NCI-H748 (cell line): ENCODE data around the gene MORN5.

Experiments
- DNase-seq: peaks from one replicate; lab custom pipeline; 2025; ENCODE audit not compliant: unreplicated experiment; lab: John Stamatoyannopoulos, UW

MORN5 gene

DNA sequence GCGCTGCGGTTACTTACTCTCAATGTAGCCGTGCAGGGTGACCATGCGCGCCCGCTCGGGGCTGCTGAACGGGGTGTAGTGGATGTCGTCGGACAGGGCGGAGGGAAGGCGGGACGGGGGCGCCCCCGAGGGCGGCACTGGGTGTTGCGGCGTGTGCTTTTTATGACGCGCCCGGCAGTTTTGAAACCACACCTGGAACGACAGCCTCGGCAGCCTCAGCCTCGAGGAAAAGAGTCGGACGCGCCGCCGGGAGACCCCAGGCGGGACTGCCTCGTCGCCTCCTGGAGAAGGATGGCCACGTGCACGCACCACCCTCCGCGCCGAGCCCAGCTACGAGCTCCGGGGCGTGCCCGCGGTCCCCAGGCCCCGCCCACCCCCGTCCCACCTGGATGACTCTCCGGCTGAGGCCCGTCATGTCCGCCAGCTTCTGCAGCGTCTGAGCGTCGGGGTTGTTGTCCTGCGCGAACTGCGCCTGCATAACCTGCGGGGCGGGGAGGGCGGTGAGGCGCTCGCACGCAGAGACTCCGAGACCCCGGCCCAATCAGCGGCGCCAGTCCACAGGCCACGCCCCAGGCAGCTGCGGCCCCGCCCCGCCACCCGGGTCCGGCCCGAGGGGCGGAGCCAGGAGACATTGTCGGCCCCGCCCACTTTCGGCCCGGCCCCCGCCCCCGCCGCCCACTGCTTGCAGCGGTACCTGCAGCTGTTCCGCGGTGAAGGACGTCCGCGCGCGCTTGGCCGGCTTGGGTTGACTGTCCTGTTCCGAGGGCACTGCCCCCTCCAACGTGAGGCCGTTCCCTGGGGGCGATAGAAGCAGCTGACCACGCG is 54.1 kb downstream of the MORN5 start:
- peak; percentile 97 for DNase-seq

DNA sequence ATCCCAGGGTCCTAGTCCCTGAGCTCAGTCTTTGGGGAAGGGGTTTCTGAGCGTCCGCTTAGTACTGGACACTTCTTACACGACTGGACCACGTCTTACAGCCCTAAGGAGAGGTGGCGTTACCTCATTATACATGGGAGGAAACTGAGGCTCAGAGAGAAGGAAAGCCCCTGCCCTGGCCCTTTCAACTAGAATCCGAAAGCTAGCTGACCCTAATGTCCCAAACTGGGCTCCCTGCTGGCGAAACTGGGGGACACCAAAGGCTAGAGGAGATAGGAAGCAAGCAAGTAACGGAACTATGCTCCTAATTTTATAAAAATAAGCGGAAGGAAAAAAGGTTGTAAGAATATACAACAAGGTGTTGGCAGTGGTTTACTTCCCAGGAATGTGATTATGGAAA is 54.8 kb downstream of the MORN5 start:
- DNase-seq, result no peak

DNA sequence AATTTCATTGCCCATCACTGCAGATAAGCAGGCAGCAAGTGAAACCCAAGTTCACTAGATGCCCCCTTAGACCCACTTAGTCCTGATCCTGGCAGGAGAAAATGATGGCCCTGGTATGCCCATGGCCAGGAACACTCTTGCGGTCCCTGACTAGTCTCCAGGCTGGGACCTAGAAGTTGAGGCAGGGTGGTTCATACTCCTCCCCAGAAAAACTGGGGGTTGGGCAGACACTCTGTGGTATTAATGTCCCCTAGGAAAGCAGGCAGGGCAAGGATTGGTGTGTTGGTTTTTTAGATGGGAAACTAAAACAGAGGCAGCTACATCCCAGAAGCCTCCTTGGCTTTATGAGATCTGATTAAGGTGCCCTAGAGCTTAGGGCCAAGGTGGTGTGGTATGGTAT is 56.0 kb downstream of the MORN5 start:
- no peak for DNase-seq

DNA sequence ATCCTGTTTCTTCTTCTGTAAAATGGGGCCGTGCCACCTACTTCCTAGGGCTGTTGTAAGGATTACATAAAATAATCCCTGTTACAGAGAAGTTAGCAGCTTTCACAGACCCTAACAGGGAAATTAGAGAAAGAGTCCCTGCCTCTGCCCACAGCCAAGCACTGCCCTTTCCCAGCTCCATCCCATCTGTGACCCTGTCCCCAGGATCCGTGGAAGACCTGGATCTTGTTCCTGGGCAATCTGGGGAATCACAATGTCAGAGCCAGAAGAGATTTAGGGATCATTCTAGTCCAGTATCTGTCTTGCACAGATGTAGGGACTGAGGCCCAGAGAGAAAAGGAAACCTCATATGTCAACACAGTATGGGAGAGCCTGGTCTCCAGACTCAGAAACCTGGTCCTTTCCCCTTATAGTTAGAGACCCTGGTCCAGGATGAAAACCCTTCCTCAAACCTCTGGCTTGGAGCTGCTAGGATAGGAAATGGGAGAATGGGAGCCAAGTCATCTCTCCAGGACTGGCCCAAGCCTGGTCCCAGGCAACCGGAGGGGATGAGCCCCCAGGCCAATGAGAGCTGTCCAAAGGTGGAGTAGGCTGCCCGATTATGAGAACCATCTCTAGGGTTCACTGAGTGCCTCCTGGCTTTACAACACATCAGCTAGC is 56.6 kb downstream of the MORN5 start:
- no peak for DNase-seq

DNA sequence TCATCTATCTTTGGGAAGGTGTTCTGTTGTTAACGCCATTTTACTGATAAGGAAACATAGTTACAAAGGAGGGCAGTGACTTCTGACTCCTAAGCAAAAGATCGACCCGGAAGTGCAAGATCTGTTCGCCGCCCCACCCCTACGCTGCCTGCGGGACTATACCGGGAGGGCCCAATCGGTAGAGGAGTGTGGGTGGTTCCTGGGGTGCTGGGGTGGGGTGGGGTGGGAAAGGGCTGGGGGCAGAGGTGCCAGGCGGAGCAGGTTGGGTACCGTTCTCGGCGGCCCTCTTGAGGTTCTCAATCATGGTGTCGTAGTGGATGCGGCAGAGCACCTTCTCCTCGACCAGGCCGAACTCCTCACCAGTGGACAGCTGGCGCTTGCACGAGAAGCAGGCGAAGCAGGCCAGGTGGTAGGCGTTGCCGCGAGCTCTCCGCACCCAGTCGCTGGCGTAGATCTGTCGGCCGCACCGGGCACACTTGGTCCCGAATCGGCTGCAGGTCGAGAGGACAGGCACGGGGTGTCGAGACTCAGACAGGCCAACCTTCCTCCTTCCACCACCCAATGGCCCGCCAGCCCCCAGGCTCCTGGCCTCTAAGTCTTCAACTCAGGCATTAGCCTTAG is 57.2 kb downstream of the MORN5 start:
- DNase-seq, result no peak

DNA sequence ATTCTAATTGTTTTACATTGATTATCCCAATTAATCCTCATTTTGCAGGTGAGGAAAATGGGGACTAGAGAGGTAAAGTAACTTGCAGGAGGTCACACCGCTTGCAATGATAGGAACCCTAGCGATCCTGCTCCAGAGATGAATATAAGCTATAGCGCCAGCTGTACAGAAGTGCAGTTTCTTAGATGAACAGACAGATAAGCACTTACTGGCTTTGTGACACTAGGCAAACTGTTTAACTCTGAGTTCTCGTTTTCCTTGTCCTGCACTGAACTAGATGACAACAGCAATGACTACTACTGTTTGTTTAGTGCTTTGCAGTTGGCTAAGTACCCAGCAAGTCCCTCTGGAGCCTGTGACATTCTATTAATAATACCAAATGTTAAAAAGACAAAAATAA is 57.9 kb downstream of the MORN5 start:
- no peak for DNase-seq

DNA sequence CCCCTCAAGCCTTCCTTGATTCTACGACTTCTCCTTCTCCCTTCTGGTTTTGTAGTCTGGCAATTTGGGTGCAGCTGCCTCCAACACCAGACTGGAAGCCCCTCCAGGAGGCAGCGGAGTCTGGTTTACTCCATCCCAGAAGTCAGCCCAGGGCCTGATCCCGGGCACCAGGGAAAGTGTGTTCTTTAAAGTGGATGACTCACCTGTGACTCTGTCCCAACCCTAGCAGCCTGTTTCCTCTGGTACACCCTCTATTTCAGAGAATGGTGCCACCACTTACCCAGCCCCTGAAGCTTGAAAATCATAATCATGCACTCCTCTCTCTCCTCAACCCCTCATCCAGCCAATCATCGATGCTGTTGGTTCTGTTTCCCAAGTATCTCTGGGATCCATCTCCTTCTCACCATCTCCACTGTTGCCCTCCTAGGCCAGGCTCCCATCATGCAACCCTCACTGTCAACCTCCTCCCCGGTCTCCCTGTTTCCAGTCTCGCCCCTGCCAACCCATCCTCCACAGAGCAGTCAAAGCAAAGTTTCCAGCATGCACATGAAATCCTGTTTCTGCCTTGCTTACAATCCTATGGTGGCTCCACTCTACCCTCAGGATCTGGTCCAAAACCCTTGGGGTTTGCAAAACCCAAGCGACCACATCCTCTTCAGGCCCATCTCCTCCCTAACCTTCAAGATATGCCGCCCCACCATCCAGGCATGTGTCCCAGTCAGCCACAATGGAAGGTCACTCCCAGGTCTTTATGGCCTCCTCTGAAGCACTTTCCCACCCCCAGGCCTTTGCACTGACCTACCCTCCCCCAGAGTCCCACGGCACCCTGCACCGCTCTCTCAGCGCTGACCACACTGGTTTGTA is 58.6 kb downstream of the MORN5 start:
- DNase-seq, result no peak

DNA sequence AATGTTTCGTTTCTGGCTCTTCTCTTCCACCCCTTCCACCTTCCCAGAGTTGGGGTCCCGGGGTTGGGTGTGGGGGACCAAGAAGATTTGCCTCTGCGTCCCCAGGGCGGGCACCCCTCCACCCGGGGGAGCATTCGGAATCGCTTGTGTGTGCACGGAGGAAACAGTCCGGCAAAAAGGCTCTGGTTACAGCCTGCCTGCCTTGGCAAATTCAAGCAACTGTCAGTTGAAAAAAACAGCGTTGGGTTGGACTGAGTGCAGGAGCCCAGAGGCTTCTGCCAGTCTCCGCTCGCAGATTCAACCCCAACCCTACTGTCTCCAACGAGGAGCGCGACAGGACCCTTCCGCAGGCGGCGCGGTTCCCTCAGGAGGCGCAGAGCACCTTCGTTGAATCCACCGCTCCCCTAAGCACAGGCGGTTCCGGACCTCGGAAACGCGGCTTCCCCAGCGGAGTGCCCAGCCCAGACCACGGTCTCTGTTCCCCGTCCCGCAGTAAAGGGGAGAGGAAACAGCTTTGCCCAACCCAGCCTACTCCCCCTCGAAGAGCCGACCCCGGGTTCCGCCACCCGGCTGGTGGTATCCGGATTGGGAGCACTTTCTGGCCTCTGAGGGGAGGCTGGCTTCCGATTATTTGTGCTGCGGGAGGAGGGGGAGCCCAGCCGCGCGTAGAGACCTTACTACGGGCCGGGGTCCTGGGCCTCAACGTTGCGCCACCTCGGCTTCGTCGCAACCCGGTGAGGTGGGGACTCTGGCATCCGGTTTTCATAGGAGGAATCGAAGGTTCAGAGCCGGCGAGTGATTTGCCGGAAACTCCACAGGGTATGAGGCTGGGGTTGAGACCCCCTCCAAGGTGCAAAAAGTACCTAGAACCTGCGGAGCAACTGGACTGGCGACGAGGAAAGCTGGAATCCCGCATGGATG is 59.5 kb downstream of the MORN5 start:
- DNase-seq, result no peak

DNA sequence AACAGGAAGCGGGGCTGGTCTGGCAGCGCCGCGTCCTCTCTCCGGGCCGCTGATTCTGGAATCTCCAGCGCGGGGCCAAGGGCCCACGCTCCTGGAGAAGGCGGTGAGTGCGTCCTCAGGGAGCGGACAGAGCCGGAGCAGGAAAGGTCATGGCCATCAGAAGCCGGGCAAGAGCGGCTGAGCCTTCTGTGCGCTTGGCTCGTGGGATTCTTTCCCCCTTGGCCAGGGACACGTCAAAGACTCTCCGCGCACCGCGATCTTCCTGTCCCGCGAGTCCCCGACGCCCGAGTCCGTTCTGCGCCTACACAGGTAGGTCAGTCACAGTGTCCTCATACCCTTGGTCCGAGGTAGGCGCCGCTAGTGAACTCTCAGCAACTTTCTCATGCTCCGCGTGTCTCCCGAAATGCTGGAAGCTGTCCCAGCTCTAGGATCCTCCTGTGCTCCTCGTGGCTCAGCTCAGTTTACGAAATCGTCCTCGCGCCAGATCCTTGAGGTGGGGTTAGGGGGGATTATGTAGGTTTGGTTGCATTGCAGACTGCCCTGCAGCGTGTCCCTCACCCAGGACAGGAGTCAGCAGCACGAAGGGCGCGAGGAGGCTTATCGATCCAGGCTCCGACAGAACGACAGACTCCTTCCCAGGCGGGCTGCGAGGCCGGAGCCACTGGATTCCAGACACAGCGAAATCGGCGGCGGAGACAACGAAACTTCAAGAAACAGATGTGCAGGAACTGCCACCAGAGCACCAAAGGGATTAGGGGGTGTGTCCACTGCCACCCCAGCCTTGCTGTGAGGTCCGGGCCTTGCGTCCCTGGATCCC is 60.4 kb downstream of the MORN5 start:
- no peak for DNase-seq

DNA sequence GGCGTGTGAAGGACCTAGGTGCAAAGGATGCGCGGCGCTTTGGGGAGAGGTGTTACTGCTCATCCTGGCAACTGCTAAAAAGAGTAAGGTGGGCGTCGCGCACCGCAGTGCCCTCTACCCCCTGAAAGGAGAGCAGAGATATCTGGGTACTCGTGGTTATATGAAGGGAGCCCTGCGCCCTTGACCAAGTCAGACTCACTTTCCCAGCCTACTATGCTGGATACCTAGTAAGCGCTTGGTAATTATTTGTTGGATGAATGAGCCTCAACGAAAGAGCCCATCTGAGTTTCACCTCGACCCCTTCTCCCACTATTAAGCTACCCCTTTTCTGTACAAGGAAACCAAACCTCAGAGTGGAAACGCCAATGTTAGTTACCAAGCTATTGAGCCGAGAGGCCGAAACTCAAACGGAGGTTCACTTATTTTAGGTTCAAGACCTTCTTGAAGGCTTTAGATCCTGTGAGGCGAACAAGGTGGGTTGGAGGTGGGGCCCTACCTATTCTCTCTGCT is 61.0 kb downstream of the MORN5 start:
- DNase-seq, result no peak

DNA sequence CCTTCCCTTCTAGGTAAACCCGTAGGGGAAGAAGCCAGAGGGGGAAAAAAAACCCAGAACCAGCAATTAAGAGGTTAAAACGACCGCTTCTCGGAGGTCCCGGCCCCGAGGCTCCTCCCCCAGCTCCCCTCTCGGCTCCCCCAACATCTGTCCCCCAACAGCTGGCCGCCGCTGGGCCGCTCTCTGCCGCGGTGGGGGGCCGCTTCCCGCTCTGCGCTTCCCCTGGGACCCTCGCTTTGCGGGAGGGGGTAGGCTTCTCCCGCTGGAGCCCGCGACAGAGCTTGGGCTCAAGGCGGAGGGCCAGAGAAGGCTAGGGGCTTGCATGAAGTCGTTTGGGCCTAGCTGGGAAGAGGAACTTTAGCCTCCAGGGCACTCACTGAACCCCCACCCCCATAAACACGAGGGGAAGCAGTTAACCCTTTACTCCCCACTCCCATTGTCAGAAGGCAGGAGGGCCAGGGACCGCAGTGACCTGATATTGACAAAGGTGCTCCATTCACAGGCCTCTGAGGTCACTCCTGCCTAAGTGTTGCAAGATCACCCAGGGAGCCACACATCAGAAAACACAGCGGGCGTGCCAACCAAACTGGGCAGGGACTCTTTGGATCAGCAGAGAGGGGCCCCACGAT is 61.6 kb downstream of the MORN5 start:
- DNase-seq, result no peak

DNA sequence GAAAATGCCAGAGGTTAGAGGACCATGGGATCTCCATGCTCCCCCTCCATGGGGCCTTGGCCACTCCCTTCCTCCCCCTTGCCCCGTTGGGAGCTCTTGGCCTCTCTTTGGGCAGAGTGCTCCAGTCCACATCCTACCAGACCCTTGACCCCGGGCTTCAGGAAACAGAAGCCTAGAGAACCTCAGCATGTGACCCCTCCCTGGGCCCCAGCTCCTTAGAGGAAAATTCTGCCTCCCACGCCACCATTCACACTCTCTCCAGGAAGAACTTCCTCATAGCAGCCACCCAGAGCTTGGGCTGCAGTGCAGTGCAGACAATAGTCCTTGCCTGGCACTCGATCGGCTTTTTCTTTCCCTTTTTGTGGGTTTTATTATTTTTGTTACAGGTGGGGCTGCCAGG is 63.1 kb downstream of the MORN5 start:
- no peak for DNase-seq

DNA sequence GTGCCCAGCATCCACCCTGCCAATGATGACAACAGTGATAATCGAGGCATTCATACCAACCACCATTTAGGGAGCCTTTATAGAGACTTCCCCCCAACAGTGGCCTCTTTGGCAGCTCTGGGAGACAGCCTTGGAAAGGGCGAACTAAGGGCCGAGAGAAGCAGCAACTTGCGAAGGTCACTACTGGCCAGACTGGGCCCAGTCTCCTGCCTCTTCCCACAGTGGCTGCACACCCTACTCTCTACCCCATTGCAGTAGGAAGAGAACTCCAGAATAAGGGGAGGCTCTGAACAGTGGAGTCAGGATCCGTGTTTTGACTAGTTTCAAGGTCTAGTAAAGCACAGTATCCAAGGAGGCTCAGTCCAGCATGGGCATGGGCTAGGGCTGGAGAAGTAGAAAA is 63.7 kb downstream of the MORN5 start:
- DNase-seq, result no peak

DNA sequence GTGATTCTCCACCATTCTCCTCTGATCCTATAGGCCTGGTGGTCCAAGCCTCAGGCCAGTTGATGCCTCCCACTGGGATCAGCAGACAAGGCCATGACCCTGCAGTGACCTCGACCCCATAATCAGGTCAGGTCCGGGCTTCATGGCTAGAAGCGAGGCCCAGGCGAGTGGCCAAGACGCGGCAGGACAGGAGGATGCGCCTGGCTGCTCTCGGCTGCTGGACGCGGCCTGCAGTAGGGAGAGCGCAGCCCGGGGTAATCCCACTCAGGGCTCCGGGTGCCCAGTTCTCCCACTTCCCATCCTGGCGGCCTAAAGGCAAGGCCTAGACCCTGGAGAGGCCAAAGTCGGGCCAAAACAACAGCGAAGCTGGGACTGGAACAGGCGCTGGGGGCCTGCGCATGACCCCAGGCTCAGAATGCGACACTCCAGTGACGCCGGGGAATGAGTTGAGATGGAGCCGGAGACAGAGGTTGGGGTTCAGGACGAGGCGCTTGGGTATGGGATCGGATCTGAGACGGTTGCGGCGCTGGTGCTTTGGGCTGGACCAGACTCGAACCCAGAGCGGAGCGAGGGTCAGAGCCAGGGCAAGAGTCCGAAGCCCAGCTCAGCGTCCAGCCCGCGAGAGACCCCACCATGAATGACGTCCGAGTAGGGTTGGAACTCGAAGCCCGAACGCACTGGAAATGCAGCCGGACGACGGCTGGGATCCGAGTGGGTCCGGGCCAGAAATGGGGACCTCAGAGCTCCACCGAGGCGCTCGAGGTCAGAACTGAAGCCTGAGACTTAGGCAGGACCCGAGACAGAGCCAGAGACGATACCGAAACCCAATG is 65.8 kb downstream of the MORN5 start:
- DNase-seq, result no peak

DNA sequence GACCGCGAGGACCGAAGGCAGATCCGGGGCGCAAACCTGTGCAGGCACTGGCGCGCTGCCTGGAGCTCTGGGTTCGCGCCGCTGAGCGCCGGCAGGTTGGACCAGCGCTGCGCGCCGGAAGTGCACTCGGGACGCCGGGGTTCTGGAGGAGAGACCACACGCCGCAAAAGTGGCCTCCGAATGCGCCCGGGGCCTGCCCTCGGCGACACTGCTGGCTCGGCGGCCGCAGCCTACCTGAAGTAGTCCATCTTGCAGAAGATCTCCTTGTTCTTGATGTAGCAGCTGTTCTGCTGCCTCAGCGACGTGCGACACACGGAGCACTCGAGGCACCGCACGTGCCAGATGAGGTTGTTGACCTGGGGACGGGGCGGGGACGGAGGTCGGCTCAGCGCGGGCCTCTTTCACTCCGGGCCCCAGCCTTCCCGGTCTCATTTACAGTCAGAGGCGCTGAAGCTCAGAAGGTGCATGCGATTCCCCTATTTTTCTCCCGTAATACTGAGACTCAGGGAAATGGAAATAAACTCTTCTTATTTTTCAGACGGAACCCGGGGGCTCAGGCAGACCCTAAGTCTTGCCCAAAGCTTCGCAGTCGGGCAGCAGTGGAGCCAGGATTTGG is 66.5 kb downstream of the MORN5 start:
- DNase-seq, result no peak

DNA sequence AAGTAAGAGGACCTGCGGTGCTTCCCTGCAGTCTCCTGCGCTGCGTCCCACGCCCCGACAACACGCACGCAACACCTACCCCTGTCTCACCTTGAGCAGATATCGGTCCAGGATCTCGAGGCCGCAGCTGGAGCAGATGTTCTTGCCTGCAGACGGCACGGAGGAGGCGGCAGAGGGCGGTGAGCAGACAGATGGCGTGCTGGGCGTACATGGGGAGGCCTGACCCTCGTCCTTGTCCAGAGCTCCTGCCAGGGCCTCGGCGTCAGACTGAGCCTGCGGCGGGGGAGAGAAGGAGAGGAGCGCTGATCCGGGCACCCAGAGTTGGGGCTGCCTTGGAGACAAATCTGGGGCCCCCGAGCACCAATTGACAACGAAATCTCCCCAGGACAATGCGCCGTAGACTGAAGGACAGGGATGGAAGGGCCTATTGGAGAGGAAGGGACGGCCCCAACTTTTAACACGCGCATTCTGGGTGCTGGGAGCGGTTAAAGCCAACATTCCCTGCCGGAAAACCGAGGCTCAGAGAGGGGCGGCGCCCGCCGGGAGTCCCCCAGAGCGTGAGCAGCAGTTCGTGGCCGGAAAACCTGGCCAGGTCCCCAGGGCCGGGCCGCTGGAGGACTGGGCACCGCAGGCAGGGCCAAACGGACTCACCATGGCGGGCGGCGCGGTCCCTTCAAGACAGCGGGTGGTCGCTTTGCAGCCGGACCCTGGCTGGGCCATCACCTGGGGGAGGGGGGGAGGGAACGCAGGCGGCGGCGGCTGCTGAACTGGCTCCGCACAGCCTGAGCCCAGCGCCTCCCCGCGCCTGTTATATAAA is 67.3 kb downstream of the MORN5 start:
- no peak for DNase-seq

DNA sequence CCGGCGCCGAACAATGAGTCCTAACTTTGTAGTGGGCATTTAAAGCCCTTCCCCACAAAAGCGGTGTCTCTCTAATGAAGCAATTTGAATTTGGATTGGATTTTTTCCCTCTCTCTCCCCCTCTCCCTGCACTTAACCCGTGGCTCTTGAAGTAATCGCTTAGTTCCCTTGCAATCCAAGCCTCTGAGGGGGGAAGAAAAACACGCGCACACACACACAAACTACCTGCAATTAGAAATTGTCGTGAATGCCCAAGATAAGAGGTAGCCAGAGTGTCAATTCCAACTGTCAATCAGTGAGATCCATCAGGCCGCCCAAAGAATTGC is 67.8 kb downstream of the MORN5 start:
- DNase-seq, result peak; percentile 65
